ENCODE data around the gene CXCL6.

The CXCL6 gene

DNA sequence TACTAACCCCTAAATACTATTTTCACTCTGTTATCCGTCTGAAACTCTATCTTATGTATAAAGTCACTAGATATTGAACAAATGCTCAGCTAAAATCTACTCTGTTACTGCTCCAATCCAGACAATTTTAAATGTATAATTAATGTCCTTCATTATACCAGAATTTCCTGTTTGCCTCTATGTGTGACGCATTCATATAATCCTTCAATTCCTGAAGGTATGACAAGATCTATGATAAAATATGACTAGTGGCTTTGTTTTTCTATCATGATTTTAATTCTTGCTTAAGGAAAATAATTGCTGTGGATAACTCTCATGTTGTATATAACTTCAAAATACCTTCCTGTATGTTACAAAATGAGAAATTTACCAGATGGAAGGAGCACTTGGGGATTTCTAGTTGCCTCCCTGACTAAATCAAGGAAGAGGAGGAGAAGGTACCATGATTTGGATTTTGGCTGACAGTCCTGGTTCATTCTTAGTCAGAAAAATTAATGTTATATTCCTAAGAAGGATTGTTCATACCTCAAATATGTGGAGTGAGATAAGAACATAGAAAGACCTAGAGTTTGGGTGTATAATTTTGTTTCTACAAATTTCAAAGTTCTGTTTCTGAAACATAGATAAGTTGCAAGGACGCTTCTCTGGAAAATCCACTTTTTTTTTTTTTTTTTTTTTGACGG, 4.9 kb downstream of the CXCL6 start:
- DNase-seq (ENCODE audit: low spot score): no peak
- TF ChIP-seq, protein P1, sequence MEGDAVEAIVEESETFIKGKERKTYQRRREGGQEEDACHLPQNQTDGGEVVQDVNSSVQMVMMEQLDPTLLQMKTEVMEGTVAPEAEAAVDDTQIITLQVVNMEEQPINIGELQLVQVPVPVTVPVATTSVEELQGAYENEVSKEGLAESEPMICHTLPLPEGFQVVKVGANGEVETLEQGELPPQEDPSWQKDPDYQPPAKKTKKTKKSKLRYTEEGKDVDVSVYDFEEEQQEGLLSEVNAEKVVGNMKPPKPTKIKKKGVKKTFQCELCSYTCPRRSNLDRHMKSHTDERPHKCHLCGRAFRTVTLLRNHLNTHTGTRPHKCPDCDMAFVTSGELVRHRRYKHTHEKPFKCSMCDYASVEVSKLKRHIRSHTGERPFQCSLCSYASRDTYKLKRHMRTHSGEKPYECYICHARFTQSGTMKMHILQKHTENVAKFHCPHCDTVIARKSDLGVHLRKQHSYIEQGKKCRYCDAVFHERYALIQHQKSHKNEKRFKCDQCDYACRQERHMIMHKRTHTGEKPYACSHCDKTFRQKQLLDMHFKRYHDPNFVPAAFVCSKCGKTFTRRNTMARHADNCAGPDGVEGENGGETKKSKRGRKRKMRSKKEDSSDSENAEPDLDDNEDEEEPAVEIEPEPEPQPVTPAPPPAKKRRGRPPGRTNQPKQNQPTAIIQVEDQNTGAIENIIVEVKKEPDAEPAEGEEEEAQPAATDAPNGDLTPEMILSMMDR (IDR thresholded peaks at IDR 0.05): no peak

DNA sequence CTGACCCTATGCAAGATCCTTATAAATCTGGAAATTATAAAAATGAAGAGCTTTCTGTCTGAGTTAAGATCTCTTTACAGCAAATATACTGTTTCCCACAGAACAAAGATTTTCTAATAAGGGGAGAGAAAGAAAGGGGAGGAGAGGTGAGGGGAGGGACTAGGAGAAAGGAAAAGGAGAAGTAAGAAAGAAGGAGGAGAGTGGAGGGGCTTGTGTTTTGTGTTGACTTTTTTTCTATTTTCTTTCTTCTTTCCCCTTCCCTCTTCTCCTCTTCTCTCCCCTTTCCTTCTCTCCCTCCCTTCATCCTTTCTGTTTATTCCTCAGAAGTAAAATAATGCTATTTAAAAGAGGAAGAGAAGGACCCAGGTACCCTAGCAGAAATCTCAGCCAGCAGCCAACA, 6.2 kb downstream of the CXCL6 start:
- Histone ChIP-seq H3K27ac (no peak overlapping the region), H3K4me3 (no peak overlapping the region)
- no peak for DNase-seq (ENCODE audit: low spot score)
- TF ChIP-seq, protein P1 (IDR thresholded peaks at IDR 0.05): no peak

More for the DNA sequence above, 4.9 kb downstream of the CXCL6 start:
- no peak overlapping the region for H3K4me3 ChIP-seq
- no peak overlapping the region for H3K27ac ChIP-seq

DNA sequence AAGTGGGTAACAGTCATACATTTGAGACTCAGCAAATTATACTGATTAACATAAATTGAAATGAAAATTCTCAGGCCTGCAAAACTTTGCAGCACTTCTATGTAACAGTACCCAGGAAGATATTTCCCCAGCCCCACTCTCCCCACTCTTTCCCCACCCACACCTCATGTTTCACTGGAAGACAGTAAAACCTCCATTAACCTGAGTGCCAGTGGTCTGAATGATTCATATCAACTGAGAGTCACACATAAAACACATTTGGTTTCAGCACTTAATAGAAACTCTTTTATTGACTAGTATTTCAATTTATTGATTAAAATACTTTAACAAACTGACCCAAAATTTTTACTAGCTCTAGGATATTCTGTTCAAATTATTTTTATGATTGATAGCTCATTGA, 6.9 kb downstream of the CXCL6 start:
- TF ChIP-seq, protein P1 (IDR thresholded peaks at IDR 0.05): no peak
- H3K27ac ChIP-seq: no peak overlapping the region
- no peak for DNase-seq (ENCODE audit: low spot score)
- H3K4me3 ChIP-seq: no peak overlapping the region

DNA sequence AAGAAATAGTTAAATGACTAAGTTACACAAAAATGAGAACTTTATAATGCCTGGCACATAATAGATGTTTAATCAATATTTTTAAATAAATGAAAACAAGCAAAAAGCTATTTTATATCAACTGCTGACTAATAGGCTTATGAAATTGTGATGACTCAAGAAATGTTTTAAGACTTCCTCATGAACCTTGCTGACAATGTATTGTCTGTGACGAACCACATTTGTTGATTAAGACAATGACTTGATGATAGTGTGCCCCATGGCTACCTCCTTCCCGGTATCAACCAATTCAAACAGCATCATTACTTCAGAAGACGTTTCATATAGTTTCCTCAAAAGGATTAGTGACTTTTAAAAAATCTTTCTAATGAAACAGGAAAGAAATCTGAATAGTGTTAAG, 7.9 kb downstream of the CXCL6 start:
- DNase-seq (ENCODE audit: low spot score): no peak
- Histone ChIP-seq H3K4me3 (no peak overlapping the region), H3K27ac (no peak overlapping the region)
- TF ChIP-seq, protein P1 (IDR thresholded peaks at IDR 0.05): no peak

DNA sequence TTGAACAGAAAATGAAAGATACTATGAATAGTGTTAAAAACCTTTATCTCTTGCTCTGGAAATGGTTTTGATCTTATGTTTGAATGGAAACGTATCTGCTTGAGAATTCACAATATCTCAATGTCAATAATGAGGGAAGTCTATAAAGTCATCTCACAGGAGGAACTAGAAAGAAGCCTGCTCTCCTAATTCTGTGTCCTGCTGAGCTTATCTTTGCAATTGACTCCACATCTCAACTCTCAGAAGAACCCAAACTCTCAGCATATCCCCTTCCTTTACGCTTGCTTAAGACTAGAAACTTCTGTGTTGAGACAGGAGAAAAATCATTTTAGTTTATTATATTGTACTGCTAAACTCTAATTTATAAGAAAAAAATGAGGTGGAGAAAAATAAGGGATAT, 8.3 kb downstream of the CXCL6 start:
- Histone ChIP-seq H3K4me3 (no peak overlapping the region), H3K27ac (no peak overlapping the region)
- no peak for DNase-seq (ENCODE audit: low spot score)
- TF ChIP-seq, protein P1 (IDR thresholded peaks at IDR 0.05): no peak

DNA sequence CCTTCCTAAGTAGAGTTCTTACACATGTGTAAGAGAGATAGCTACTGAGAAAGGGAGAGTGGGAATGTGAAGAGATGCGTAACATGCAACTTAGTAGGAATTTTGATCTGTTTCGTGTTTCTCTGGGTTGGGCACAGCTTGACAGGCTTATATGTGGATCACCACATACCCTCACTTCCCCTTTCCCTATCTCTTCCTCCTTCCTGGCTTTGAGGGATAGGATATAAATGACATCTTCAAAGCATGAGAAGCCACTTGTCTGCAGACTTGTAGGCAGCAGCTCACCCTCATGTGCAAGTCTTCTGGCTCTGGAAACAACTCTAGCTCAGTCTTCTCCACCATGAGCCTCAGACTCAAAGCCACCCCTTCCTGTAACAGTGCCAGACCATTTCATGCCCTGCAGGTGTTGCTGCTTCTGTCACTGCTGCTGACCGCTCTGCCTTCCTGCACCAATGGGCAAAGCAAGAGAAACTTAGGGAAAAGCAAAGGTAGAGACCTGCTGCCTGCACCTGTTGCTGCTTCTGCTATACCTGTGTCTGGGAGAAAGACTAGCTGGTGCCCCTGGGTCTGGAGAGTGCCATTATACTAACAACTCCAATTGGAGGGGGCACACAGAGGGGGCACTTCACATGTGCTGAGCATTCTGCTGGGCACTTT, 11.2 kb downstream of the CXCL6 start:
- H3K27ac ChIP-seq: no peak overlapping the region
- TF ChIP-seq, protein P1 (IDR thresholded peaks at IDR 0.05): no peak
- no peak overlapping the region for H3K4me3 ChIP-seq
- no peak for DNase-seq (ENCODE audit: low spot score)
